ENCODE measurements around the gene ROR2. TPM values are rescaled to one million over a fixed set of nuclear protein-coding genes. Genes with fewer than 3 reads are reported as not detected.
A peak's percentile ranks its signal among the peaks of the same experiment; 100 is the strongest.

ROR2 gene
- total RNA-seq, 1 donor, result 3.0 TPM

GRCh38 chr9:91884153-91884552, 65.9 kb downstream of the ROR2 start:
- no peak overlapping the region for H3K4me3 ChIP-seq (ENCODE audit: low read depth, low read length)
- TF ChIP-seq, protein P1, sequence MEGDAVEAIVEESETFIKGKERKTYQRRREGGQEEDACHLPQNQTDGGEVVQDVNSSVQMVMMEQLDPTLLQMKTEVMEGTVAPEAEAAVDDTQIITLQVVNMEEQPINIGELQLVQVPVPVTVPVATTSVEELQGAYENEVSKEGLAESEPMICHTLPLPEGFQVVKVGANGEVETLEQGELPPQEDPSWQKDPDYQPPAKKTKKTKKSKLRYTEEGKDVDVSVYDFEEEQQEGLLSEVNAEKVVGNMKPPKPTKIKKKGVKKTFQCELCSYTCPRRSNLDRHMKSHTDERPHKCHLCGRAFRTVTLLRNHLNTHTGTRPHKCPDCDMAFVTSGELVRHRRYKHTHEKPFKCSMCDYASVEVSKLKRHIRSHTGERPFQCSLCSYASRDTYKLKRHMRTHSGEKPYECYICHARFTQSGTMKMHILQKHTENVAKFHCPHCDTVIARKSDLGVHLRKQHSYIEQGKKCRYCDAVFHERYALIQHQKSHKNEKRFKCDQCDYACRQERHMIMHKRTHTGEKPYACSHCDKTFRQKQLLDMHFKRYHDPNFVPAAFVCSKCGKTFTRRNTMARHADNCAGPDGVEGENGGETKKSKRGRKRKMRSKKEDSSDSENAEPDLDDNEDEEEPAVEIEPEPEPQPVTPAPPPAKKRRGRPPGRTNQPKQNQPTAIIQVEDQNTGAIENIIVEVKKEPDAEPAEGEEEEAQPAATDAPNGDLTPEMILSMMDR (IDR thresholded peaks at IDR 0.05; ENCODE audit: insufficient read depth, low read depth, low read length), result no peak
- DNase-seq (ENCODE audit: low read depth), result no peak

- TF ChIP-seq, protein P1 (IDR thresholded peaks at IDR 0.05; ENCODE audit: insufficient read depth, low read depth, low read length), result no peak
- no peak for DNase-seq (ENCODE audit: low read depth)
- H3K4me3 ChIP-seq (ENCODE audit: low read depth, low read length), result no peak overlapping the region
Measured at GRCh38 chr9:91883503-91883902, 66.5 kb downstream of the ROR2 start.

DNA sequence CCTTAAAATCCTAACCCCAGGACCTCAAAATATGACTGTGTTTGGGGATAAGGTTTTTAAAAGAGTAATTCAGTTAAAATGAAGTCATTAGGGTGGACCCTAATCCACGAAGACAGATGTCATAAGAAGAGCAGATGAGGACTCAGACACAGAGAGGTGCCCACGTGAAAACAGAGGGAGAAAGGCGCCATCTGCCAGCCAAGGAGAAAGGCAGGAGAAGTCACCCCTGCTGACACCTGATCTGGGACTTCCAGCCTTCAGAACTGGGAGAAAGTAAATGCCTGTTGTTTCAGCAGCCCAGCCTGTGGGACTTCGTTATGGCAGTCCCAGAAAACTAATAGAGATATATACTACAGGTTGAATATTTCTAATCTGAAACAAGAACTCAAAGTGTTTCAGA, 67.4 kb downstream of the ROR2 start:
- TF ChIP-seq, protein P1 (IDR thresholded peaks at IDR 0.05; ENCODE audit: insufficient read depth, low read depth, low read length), result no peak
- no peak for DNase-seq (ENCODE audit: low read depth)
- no peak overlapping the region for H3K4me3 ChIP-seq (ENCODE audit: low read depth, low read length)

DNA sequence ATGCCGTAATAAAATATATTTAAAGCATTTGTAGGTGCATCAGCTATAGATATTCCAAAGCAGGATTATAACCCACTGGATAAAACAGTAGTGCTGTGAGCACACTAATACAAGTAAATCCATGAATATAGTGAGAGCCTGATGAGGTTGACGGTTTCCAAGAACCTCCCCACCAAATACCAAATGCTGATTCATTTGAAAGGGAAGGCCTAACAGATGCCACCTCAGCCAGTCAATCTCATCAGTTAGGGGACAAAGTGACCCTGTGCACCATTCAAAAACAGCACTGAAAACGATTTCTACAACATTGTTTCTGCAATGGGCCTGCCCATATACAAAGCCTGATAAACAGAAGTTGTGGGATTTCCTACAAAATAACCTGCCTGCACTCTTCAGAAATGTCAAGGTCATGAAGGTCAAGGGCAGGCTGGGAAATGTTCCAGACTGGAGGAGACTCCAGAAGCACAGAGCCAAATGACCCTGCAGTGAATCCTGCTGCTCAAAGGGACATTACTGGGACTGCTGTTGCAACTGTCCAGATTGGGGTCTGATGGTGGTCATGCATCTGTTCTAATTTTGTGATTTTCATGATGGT, 69.6 kb downstream of the ROR2 start:
- H3K4me3 ChIP-seq (ENCODE audit: low read depth, low read length), result no peak overlapping the region
- TF ChIP-seq, protein P1 (IDR thresholded peaks at IDR 0.05; ENCODE audit: insufficient read depth, low read depth, low read length), result no peak
- no peak for DNase-seq (ENCODE audit: low read depth)

GRCh38 chr9:91879231-91879630, 70.8 kb downstream of the ROR2 start:
- TF ChIP-seq, protein P1 (IDR thresholded peaks at IDR 0.05; ENCODE audit: insufficient read depth, low read depth, low read length), result no peak
- H3K4me3 ChIP-seq (ENCODE audit: low read depth, low read length), result no peak overlapping the region
- DNase-seq (ENCODE audit: low read depth), result no peak

- peak; percentile 91 for DNase-seq (ENCODE audit: low read depth)
- no peak overlapping the region for H3K4me3 ChIP-seq (ENCODE audit: low read depth, low read length)
- TF ChIP-seq, protein P1 (IDR thresholded peaks at IDR 0.05; ENCODE audit: insufficient read depth, low read depth, low read length), result no peak
Measured at GRCh38 chr9:91873637-91874051, 76.4 kb downstream of the ROR2 start.

Measured in fibroblast of villous mesenchyme (primary cell).